ENCODE data around the gene PSMC1. TPM values are rescaled to one million over a fixed set of nuclear protein-coding genes. Genes with fewer than 3 reads are reported as not detected.

PSMC1 gene
- total RNA-seq, 1 donor from 2014 or later: 105 TPM

- no peak for TF ChIP-seq CTCF (IDR thresholded peaks at IDR 0.05; ENCODE audit: unreplicated experiment)
- H3K27ac Mint-ChIP-seq (ENCODE audit: unreplicated experiment): no peak overlapping the region
- no peak for DNase-seq (ENCODE audit: low spot score)
- H3K36me3 Mint-ChIP-seq (ENCODE audit: low read depth, unreplicated experiment): peaks cover 7% of the 10 kb centered on the region
- no peak overlapping the region for H3K4me3 Mint-ChIP-seq (ENCODE audit: unreplicated experiment)
- peaks cover 23% of the 10 kb centered on the region for H3K4me1 Mint-ChIP-seq (ENCODE audit: unreplicated experiment)
- no peaks in the 10 kb centered on the region for H3K9me3 Mint-ChIP-seq (ENCODE audit: unreplicated experiment)
- peaks cover 17% of the 10 kb centered on the region for H3K27me3 Mint-ChIP-seq (ENCODE audit: unreplicated experiment)
Measured at GRCh38 chr14:90276646-90277367, 20.5 kb downstream of the PSMC1 start.

GRCh38 chr14:90277581-90278198 lies 21.3 kb downstream of the PSMC1 start:
- peaks cover 23% of the 10 kb centered on the region for H3K4me1 Mint-ChIP-seq (ENCODE audit: unreplicated experiment)
- DNase-seq (ENCODE audit: low spot score): no peak

GRCh38 chr14:90278199-90279175 lies 22.1 kb downstream of the PSMC1 start:
- Mint-ChIP-seq H3K36me3 (ENCODE audit: low read depth, unreplicated experiment) (peaks cover 10% of the 10 kb centered on the region), H3K27ac (ENCODE audit: unreplicated experiment) (no peak overlapping the region), H3K4me3 (ENCODE audit: unreplicated experiment) (no peak overlapping the region), H3K27me3 (ENCODE audit: unreplicated experiment) (peaks cover 17% of the 10 kb centered on the region), H3K4me1 (ENCODE audit: unreplicated experiment) (peaks cover 23% of the 10 kb centered on the region), H3K9me3 (ENCODE audit: unreplicated experiment) (no peaks in the 10 kb centered on the region)
- TF ChIP-seq CTCF (IDR thresholded peaks at IDR 0.05; ENCODE audit: unreplicated experiment): no peak
- DNase-seq (ENCODE audit: low spot score): no peak

More at GRCh38 chr14:90277581-90278198, 21.3 kb downstream of the PSMC1 start:
- peaks cover 17% of the 10 kb centered on the region for H3K27me3 Mint-ChIP-seq (ENCODE audit: unreplicated experiment)
- H3K36me3 Mint-ChIP-seq (ENCODE audit: low read depth, unreplicated experiment): peaks cover 7% of the 10 kb centered on the region
- no peak overlapping the region for H3K4me3 Mint-ChIP-seq (ENCODE audit: unreplicated experiment)
- H3K9me3 Mint-ChIP-seq (ENCODE audit: unreplicated experiment): no peaks in the 10 kb centered on the region
- no peak overlapping the region for H3K27ac Mint-ChIP-seq (ENCODE audit: unreplicated experiment)
- TF ChIP-seq CTCF (IDR thresholded peaks at IDR 0.05; ENCODE audit: unreplicated experiment): no peak

GRCh38 chr14:90280096-90280495 lies 23.7 kb downstream of the PSMC1 start:
- no peak for TF ChIP-seq CTCF (IDR thresholded peaks at IDR 0.05; ENCODE audit: unreplicated experiment)
- Mint-ChIP-seq H3K4me3 (ENCODE audit: unreplicated experiment) (no peak overlapping the region), H3K27me3 (ENCODE audit: unreplicated experiment) (peaks cover 8% of the 10 kb centered on the region), H3K4me1 (ENCODE audit: unreplicated experiment) (peaks cover 17% of the 10 kb centered on the region), H3K36me3 (ENCODE audit: low read depth, unreplicated experiment) (peaks cover 3% of the 10 kb centered on the region), H3K9me3 (ENCODE audit: unreplicated experiment) (no peaks in the 10 kb centered on the region), H3K27ac (ENCODE audit: unreplicated experiment) (no peak overlapping the region)
- no peak for DNase-seq (ENCODE audit: low spot score)

Measured in endothelial cell (in vitro differentiated cells).